ENCODE results near the gene EPB41L4B.

The EPB41L4B gene

DNA sequence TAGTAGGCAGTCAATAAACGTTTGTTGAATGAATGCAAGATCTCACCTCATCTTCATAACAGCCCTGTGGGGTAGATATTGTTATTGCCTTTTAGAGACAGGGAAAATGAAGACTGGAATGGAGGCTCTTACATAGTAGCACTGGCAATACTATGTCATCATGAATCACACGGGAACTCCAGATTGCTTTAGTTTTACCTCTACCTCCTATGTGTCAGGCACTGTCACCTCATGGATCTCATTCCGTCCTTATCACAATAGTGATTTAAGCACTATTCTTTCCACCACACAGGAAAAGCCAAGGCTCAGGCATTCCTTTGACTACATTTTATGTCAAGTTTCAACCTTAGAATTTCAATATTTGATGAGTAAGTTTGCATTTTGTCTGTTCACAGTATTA, 2.9 kb upstream of the EPB41L4B start:
- H3K9me3 ChIP-seq (ENCODE audit: low read length), result no peaks in the 10 kb centered on the region
- no peak overlapping the region for H3K9ac ChIP-seq (ENCODE audit: low read length)
- no peak overlapping the region for H2AFZ ChIP-seq (ENCODE audit: low read length)
- no peaks in the 10 kb centered on the region for H3F3A ChIP-seq (ENCODE audit: insufficient read depth, low read length)
- H3K27ac ChIP-seq (ENCODE audit: low read depth, low read length, poor library complexity, severe bottlenecking), result no peak overlapping the region
- no peaks in the 10 kb centered on the region for H4K20me1 ChIP-seq (ENCODE audit: insufficient read depth, low read length)
- H3K4me1 ChIP-seq (ENCODE audit: insufficient read depth, low read length, severe bottlenecking), result peaks cover 4% of the 10 kb centered on the region
- no peaks in the 10 kb centered on the region for H3K9me2 ChIP-seq (ENCODE audit: low read depth, low read length)
- TF ChIP-seq EZH2 (IDR thresholded peaks at IDR 0.05; ENCODE audit: borderline replicate concordance, low read length) (no peak), CTCF (IDR thresholded peaks at IDR 0.05; ENCODE audit: low read length) (no peak)
- H3K36me3 ChIP-seq (ENCODE audit: insufficient read depth, low read length), result no peaks in the 10 kb centered on the region
- H3K4me3 ChIP-seq (ENCODE audit: low read depth, low read length, poor library complexity, severe bottlenecking), result no peak overlapping the region
- no peaks in the 10 kb centered on the region for H3K79me2 ChIP-seq (ENCODE audit: insufficient read depth, low read length)
- H3K27me3 ChIP-seq (ENCODE audit: insufficient read depth, low read length), result peaks cover 5% of the 10 kb centered on the region; the same call in 1 of the 2 replicates
- H3K4me2 ChIP-seq (ENCODE audit: low read length), result no peak overlapping the region

DNA sequence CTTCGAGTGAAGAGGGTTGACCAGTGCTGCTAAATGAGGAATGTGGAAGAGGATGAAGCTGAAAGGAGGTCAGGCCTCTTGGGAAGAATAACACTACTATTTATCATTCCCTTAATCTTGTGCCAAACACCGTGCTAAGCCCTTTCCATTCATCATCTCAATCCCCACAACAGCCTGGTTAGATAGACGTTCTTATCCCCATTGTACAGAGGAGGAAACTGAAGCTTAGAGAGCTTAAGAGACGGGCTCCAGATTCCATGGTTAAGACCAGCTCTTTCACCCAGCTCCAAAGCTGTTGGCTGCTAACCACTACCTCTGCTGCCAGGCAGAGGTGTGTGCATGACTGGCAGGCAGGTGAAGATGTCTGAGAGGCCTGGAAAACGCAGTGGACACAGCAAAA, 868 bp upstream of the EPB41L4B start:
- TF ChIP-seq CTCF (IDR thresholded peaks at IDR 0.05; ENCODE audit: low read length) (no peak), EZH2 (IDR thresholded peaks at IDR 0.05; ENCODE audit: borderline replicate concordance, low read length) (no peak)
- no peaks in the 10 kb centered on the region for H3F3A ChIP-seq (ENCODE audit: insufficient read depth, low read length)
- no peaks in the 10 kb centered on the region for H4K20me1 ChIP-seq (ENCODE audit: insufficient read depth, low read length)
- H3K4me3 ChIP-seq (ENCODE audit: low read depth, low read length, poor library complexity, severe bottlenecking), result no peak overlapping the region
- no peaks in the 10 kb centered on the region for H3K36me3 ChIP-seq (ENCODE audit: insufficient read depth, low read length)
- no peak overlapping the region for H3K4me2 ChIP-seq (ENCODE audit: low read length)
- H3K4me1 ChIP-seq (ENCODE audit: insufficient read depth, low read length, severe bottlenecking), result peaks cover 4% of the 10 kb centered on the region
- no peaks in the 10 kb centered on the region for H3K9me2 ChIP-seq (ENCODE audit: low read depth, low read length)
- H3K79me2 ChIP-seq (ENCODE audit: insufficient read depth, low read length), result no peaks in the 10 kb centered on the region
- H3K27ac ChIP-seq (ENCODE audit: low read depth, low read length, poor library complexity, severe bottlenecking), result no peak overlapping the region
- no peak overlapping the region for H2AFZ ChIP-seq (ENCODE audit: low read length)
- H3K9me3 ChIP-seq (ENCODE audit: low read length), result no peaks in the 10 kb centered on the region
- no peak overlapping the region for H3K9ac ChIP-seq (ENCODE audit: low read length)
- peaks cover 5% of the 10 kb centered on the region; the same call in 1 of the 2 replicates for H3K27me3 ChIP-seq (ENCODE audit: insufficient read depth, low read length)

- H3K27me3 ChIP-seq (ENCODE audit: insufficient read depth, low read length), result peaks cover 5% of the 10 kb centered on the region; the same call in 1 of the 2 replicates
- H3K9me2 ChIP-seq (ENCODE audit: low read depth, low read length), result no peaks in the 10 kb centered on the region
- TF ChIP-seq CTCF (IDR thresholded peaks at IDR 0.05; ENCODE audit: low read length) (no peak), EZH2 (IDR thresholded peaks at IDR 0.05; ENCODE audit: borderline replicate concordance, low read length) (no peak)
- H3K36me3 ChIP-seq (ENCODE audit: insufficient read depth, low read length), result no peaks in the 10 kb centered on the region
- no peak overlapping the region for H2AFZ ChIP-seq (ENCODE audit: low read length)
- H3F3A ChIP-seq (ENCODE audit: insufficient read depth, low read length), result no peaks in the 10 kb centered on the region
- H3K79me2 ChIP-seq (ENCODE audit: insufficient read depth, low read length), result no peaks in the 10 kb centered on the region
- no peak overlapping the region for H3K9ac ChIP-seq (ENCODE audit: low read length)
- H3K27ac ChIP-seq (ENCODE audit: low read depth, low read length, poor library complexity, severe bottlenecking), result no peak overlapping the region
- no peak overlapping the region for H3K4me3 ChIP-seq (ENCODE audit: low read depth, low read length, poor library complexity, severe bottlenecking)
- H4K20me1 ChIP-seq (ENCODE audit: insufficient read depth, low read length), result no peaks in the 10 kb centered on the region
- H3K4me1 ChIP-seq (ENCODE audit: insufficient read depth, low read length, severe bottlenecking), result peaks cover 4% of the 10 kb centered on the region
- H3K9me3 ChIP-seq (ENCODE audit: low read length), result no peaks in the 10 kb centered on the region
- no peak overlapping the region for H3K4me2 ChIP-seq (ENCODE audit: low read length)
These were observed 523 bp downstream of the EPB41L4B start for GRCh38 chr9:109320331-109320741.

Data from OCI-LY1 (cell line).